B cell (primary cell): ENCODE measurements around the gene TSSK2. TPM values are rescaled to one million over a fixed set of nuclear protein-coding genes. Genes with fewer than 3 reads are reported as not detected.

ENCODE experiments used
- ATAC-seq: fragments of 200-7000 bp; cut with Tn5 transposase; one replicate; pipeline ENCODE4 v1.10.0; 2021; ENCODE audit warnings: low read depth, mild to moderate bottlenecking, moderate number of reproducible peaks, moderate library complexity
- CTCF ChIA-PET: fragments of 350-600 bp; sonication (Branson Sonifier 250); formaldehyde crosslinking; loops from one replicate; lab custom pipeline; 2021; ENCODE audit warnings: antibody characterized with exemption, inconsistent platforms; lab: Charles Lee
- POLR2A ChIA-PET: fragments of 350-600 bp; sonication (Branson Sonifier 250); formaldehyde crosslinking; loops from one replicate; lab custom pipeline; 2021; ENCODE audit warnings: antibody characterized with exemption; lab: Charles Lee
- DNase-seq: peaks from one replicate; pipeline ENCODE4 v3.0.0; 2013
- H2AFZ ChIP-seq: 2 replicates; pipeline ENCODE4 v1.6.1; 2012; ENCODE audit warnings: mild to moderate bottlenecking, low read depth, low read length; ENCODE audit not compliant: insufficient read depth, poor library complexity, severe bottlenecking
- H3K27ac ChIP-seq, 2 donors: 1 replicate in 1 of 2; 2 replicates in 1 of 2; pipeline ENCODE4 v1.5.1; 2012 to 2013; ENCODE audit warnings: low read length in 2 of 2, mild to moderate bottlenecking in 2 of 2, moderate library complexity in 1 of 2
- H3K27me3 ChIP-seq, 4 experiments: fragments of 200-600 bp in 1 of 4; sonication (generic) in 1 of 4; replicated peaks in 1 of 4; 1 replicate in 2 of 4; 2 replicates in 2 of 4; pipeline versions ENCODE4 v1.6.1 to v1.7.0; 2013 to 2016; ENCODE audit warnings: low read length in 3 of 4, mild to moderate bottlenecking in 2 of 4, mixed read lengths in 1 of 4, moderate library complexity in 1 of 4; ENCODE audit not compliant: insufficient read depth in 4 of 4, control insufficient read depth in 3 of 4; ENCODE audit errors: control extremely low read depth in 1 of 4
- H3K36me3 ChIP-seq, 2 experiments: replicated peaks in 1 of 2; 1 replicate in 1 of 2; 2 replicates in 1 of 2; pipeline versions ENCODE4 v1.6.1 to v1.7.1; 2013; ENCODE audit warnings: low read length in 1 of 2; ENCODE audit not compliant: insufficient read depth in 2 of 2, control insufficient read depth in 1 of 2; ENCODE audit errors: control extremely low read depth in 1 of 2, extremely low read depth in 1 of 2
- H3K4me1 ChIP-seq, 2 donors: fragments of 200-600 bp in 1 of 2; sonication (generic) in 1 of 2; 1 replicate in 1 of 2; 2 replicates in 1 of 2; pipeline versions ENCODE4 v1.5.1 to v1.6.1; 2013 to 2017; ENCODE audit warnings: low read length in 2 of 2; ENCODE audit not compliant: control insufficient read depth in 2 of 2, insufficient read depth in 2 of 2
- H3K4me2 ChIP-seq: replicated peaks from 2 replicates; pipeline ENCODE3; 2012; ENCODE audit warnings: mild to moderate bottlenecking, low read depth, low read length; ENCODE audit not compliant: poor library complexity, severe bottlenecking
- H3K4me3 ChIP-seq, 5 experiments: fragments of 200-600 bp in 1 of 5; sonication (generic) in 1 of 5; 1 replicate in 3 of 5; 2 replicates in 2 of 5; pipeline versions ENCODE4 v1.5.1 to v1.7.0; 2011 to 2016; ENCODE audit warnings: low read length in 4 of 5, mild to moderate bottlenecking in 4 of 5, low read depth in 2 of 5, control low read depth in 1 of 5, moderate library complexity in 1 of 5; ENCODE audit not compliant: insufficient read depth in 1 of 5; ENCODE audit errors: control extremely low read depth in 1 of 5, extremely low read depth in 1 of 5
- H3K79me2 ChIP-seq: fragments of 200-600 bp; sonication (generic); one replicate; pipeline ENCODE4 v1.6.0; 2016; ENCODE audit warnings: low read length; ENCODE audit not compliant: control insufficient read depth, insufficient read depth
- H3K9ac ChIP-seq: fragments of 200-600 bp; sonication (generic); 2 replicates; pipeline ENCODE4 v1.6.1; 2017; ENCODE audit warnings: mild to moderate bottlenecking, low read length, moderate library complexity
- H3K9me3 ChIP-seq, 3 donors: one replicate each; pipeline versions ENCODE4 v1.6.1 to v1.7.1; 2013; ENCODE audit warnings: low read length in 2 of 3; ENCODE audit not compliant: control insufficient read depth in 2 of 3, insufficient read depth in 1 of 3; ENCODE audit errors: control extremely low read depth in 1 of 3
- H4K20me1 ChIP-seq: 2 replicates; pipeline ENCODE4 v1.6.0; 2012; ENCODE audit warnings: mild to moderate bottlenecking, low read length; ENCODE audit not compliant: insufficient read depth, control insufficient read depth, poor library complexity, severe bottlenecking
- H3K27ac Mint-ChIP-seq: one replicate; pipeline ENCODE4 v1.8.0; 2021; ENCODE audit warnings: mixed read lengths
- H3K27me3 Mint-ChIP-seq: one replicate; pipeline ENCODE4 v1.8.0; 2021; ENCODE audit warnings: mixed read lengths
- H3K4me1 Mint-ChIP-seq: one replicate; pipeline ENCODE4 v1.8.0; 2021; ENCODE audit warnings: mixed read lengths
- H3K4me3 Mint-ChIP-seq: one replicate; pipeline ENCODE4 v1.8.0; 2021; ENCODE audit warnings: mixed read lengths
- H3K9me3 Mint-ChIP-seq: one replicate; pipeline ENCODE4 v1.8.0; 2022; ENCODE audit warnings: mixed read lengths; ENCODE audit not compliant: insufficient read depth
- CTCF ChIP-seq: fragments of 200-600 bp; IDR thresholded peaks from one replicate; pipeline ENCODE4 v1.8.0; 2022; ENCODE audit warnings: antibody characterized with exemption, mild to moderate bottlenecking
- EZH2 ChIP-seq: IDR thresholded peaks from 2 replicates; pipeline ENCODE4 v1.6.1; 2012; ENCODE audit warnings: borderline replicate concordance, low read depth, mild to moderate bottlenecking, moderate library complexity, low read length; ENCODE audit not compliant: insufficient read depth, poor library complexity, severe bottlenecking
- WGBS: methylation state at CpG from one replicate; pipeline ENCODE4 v1.1.5; 2013; ENCODE audit warnings: missing lambda C conversion rate; ENCODE audit not compliant: insufficient coverage; 5-methylcytosine and 5-hydroxymethylcytosine counted together
- intact Hi-C: fragments of 100-400 bp; cut with micrococcal nuclease; formaldehyde crosslinking; loops from one replicate; pipeline ENCODE4 v1.10.0; 2022
- polyA plus RNA-seq: library from polyadenylated mRNA; depleted of rRNA; stranded (reverse); fragments of >200 nt; gene quantifications from 2 replicates; pipeline ENCODE4 v1.2.3, GENCODE V29; 2012
- total RNA-seq, 2 donors: library from RNA; stranded (reverse); fragments of 120-200 nt in 1 of 2; gene quantifications; 1 replicate in 1 of 2; 2 replicates in 1 of 2; pipeline versions ENCODE4 v1.2.3 to v1.2.4, GENCODE V29; 2013 to 2022

The TSSK2 gene
- total and polyA plus RNA-seq, 2 donors (not counting 1 experiment from before 2014, with no cell fraction given): 0.15 TPM; not detected in 1

DNA sequence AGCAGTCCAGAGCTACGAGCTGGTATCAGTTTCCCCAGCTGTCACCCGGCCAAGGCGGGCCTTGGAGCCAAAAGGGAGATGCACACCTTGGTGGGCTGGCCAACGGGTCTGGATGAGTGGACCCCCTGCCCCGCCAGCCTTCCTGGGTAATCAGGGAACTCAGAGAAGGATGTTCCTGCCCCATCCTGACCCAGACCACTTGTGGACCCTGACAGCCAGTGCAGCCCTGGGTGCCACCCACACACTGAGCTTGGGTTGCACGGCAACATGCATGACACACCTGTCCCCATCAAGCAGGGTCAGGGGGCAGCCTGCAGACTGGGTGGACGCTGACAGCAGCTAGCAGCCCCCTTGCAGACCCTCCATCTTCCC lies 38.8 kb downstream of the TSSK2 start:
- Histone ChIP-seq H2AFZ (peak overlapping the region; percentile 76), H3K79me2 (peaks cover 40% of the 10 kb centered on the region), H3K4me1 (peaks cover 56 to 59% of the 10 kb centered on the region in 2 donors), H3K9me3 (peaks cover 0 to 11% (median 0%) of the 10 kb centered on the region in 3 donors), H3K9ac (peak overlapping the region; percentile 53), H3K27ac (no peak overlapping the region), H4K20me1 (peaks cover 14% of the 10 kb centered on the region), H3K4me3 (peak overlapping the region in 4 of 5 experiments; percentile 14 to 38 (median 28)), H3K36me3 (no peaks in the 10 kb centered on the region), H3K27me3 (peaks cover 0 to 44% (median 25%) of the 10 kb centered on the region in 4 experiments), H3K4me2 (peak overlapping the region; percentile 99)
- Mint-ChIP-seq H3K4me1 (peaks cover 54% of the 10 kb centered on the region), H3K27ac (no peak overlapping the region), H3K4me3 (peak overlapping the region; percentile 96), H3K27me3 (peaks cover 29% of the 10 kb centered on the region), H3K9me3 (no peaks in the 10 kb centered on the region)
- POLR2A ChIA-PET: no interaction called here
- intact Hi-C loops: no loop called here
- 60% methylated on average over 7 of the region's 7 CpGs for WGBS
- peak; percentile 18 for DNase-seq
- TF ChIP-seq EZH2 (no peak), CTCF (no peak)
- no peak for ATAC-seq
- CTCF ChIA-PET: interaction anchor here (0.9 kb wide), 1 partner anchor 460 kb away, joined by 3 read pairs; no protein-coding TSS in a partner anchor

DNA sequence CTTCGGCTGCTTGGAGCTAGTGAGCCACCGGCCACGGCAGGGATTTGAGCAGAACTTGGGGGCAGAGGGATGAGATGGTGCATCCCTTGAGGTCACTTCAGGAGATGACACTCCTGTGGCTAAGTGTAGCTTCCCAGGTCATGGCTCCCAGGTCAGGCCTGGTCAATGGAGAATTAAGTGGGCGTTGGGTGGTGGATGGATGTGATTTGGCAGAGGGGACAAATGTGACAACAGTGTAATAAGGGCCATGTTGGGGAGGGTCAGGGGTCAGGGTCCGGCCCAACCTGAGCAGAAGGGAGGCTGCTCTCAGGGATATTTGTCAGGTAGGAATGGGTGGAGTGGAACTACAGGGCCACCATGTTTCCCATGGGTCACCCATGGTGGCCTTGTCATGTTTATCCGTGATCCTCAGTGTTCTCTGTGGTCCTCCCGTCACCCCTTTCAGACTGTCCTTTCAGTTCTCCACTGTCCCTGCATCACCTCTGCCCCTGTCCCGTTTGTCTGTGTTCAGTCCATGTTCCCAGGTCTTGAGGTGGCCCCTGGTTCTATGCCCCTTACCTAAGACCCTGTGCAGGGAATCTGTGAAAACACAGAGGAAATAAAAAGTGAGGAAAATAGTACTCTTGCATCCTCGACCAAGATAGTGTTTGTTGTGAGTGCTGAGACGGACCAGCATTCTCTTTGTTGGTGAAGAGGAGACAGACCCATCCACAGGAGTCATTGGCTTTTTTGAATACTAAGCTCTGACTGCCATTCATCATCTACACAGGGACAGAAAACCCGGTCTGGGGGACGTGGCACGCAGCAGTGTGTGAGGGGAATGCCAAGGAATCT lies 41.3 kb downstream of the TSSK2 start:
- peaks cover 0 to 4% (median 0%) of the 10 kb centered on the region in 3 donors for H3K9me3 ChIP-seq
- peak overlapping the region; percentile 57 to 89 for H3K27ac ChIP-seq
- H3K36me3 ChIP-seq: peaks cover 0 to 4% of the 10 kb centered on the region in 2 experiments
- H4K20me1 ChIP-seq: peaks cover 34% of the 10 kb centered on the region
- Mint-ChIP-seq H3K27ac (peak overlapping the region; percentile 90), H3K27me3 (peaks cover 18% of the 10 kb centered on the region), H3K4me1 (peaks cover 72% of the 10 kb centered on the region), H3K4me3 (peak overlapping the region; percentile 96), H3K9me3 (no peaks in the 10 kb centered on the region)
- H3K4me2 ChIP-seq: peak overlapping the region; percentile 99
- WGBS: 26% methylated on average over 7 of the region's 13 CpGs
- DNase-seq: no peak
- H3K79me2 ChIP-seq: peaks cover 48% of the 10 kb centered on the region
- H3K4me3 ChIP-seq: peak overlapping the region; percentile 53 to 94 (median 86)
- peak overlapping the region; percentile 100 for H2AFZ ChIP-seq
- ATAC-seq: no peak
- ChIA-PET POLR2A (interaction anchor here (1.2 kb wide), 1 partner anchor 28 kb away, joined by 3 read pairs; the partner anchor contains the start of gene ESS2), CTCF (interaction anchor here (2.4 kb wide), 1 partner anchor 28 kb away, joined by 13 read pairs; the partner anchor contains the start of gene ESS2)
- TF ChIP-seq CTCF (no peak), EZH2 (no peak)
- intact Hi-C loops: no loop called here
- H3K27me3 ChIP-seq: peaks cover 0 to 34% (median 25%) of the 10 kb centered on the region in 4 experiments
- peaks cover 65 to 73% of the 10 kb centered on the region in 2 donors for H3K4me1 ChIP-seq
- peak overlapping the region; percentile 95 for H3K9ac ChIP-seq
